ENCODE data around the gene LPCAT1. TPM values are rescaled to one million over a fixed set of nuclear protein-coding genes. Genes with fewer than 3 reads are reported as not detected.

LPCAT1 gene
- total RNA-seq, 1 donor from 2014 or later, result 41.9 TPM

DNA sequence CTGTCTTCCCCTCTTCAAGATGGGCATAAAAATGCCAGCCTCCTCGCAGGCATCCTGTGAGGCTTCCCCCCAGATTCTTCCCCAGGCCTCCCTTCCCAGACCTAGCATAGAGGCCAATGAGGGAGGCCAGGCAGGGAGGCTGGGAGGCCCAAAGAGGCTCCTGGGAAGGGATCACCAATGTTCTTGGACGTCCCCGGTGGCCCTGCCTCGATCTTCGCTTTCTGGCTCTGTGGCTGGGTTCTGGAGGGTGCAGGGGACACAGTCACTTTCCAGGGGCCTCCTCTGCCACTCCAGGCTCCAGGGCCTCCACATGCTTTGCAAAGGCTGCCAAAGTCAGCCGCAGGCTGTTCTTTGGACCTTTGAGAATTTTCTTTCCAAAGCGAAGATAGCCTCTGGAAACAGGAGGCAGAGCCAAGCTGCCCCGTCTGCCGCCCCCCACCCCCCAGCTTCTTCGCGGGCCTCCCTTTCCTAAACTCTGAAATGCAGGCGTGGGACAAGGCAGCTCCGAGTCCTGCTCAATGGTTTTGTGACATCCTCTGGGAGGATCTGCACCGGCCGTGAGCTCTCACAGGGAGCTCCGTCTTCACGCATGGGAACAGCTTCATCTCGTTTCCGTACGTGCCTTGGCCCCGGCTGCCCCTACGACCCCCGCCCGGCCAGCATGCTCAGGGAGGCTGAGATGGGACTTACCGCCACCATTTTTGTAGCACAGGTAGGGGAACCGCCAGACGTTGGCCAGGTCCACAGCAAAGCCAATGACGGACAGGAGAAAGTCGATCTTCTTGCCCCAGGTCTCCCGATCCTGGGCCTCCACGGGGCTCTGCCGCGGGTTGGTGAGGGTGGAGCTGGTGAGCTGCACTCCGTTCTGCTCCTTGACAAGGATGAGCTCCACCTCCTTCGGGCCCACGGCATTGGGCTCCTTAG lies 81.3 kb downstream of the LPCAT1 start:
- no peak for TF ChIP-seq EZH2 (IDR thresholded peaks at IDR 0.05; ENCODE audit: insufficient read depth, low read length)
- TF ChIP-seq, protein P1, sequence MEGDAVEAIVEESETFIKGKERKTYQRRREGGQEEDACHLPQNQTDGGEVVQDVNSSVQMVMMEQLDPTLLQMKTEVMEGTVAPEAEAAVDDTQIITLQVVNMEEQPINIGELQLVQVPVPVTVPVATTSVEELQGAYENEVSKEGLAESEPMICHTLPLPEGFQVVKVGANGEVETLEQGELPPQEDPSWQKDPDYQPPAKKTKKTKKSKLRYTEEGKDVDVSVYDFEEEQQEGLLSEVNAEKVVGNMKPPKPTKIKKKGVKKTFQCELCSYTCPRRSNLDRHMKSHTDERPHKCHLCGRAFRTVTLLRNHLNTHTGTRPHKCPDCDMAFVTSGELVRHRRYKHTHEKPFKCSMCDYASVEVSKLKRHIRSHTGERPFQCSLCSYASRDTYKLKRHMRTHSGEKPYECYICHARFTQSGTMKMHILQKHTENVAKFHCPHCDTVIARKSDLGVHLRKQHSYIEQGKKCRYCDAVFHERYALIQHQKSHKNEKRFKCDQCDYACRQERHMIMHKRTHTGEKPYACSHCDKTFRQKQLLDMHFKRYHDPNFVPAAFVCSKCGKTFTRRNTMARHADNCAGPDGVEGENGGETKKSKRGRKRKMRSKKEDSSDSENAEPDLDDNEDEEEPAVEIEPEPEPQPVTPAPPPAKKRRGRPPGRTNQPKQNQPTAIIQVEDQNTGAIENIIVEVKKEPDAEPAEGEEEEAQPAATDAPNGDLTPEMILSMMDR (IDR thresholded peaks at IDR 0.05; ENCODE audit: insufficient read depth, low read depth, low read length), result no peak
- Histone ChIP-seq H3K4me3 (ENCODE audit: insufficient read depth, low read depth, low read length) (no peak overlapping the region), H3K27me3 (ENCODE audit: insufficient read depth, low read length) (peaks cover 36% of the 10 kb centered on the region), H3K79me2 (ENCODE audit: insufficient read depth, low read length) (no peaks in the 10 kb centered on the region), H3K4me1 (ENCODE audit: insufficient read depth, low read length) (no peaks in the 10 kb centered on the region), H3K36me3 (ENCODE audit: insufficient read depth, low read length) (no peaks in the 10 kb centered on the region), H3K9me3 (ENCODE audit: insufficient read depth, low read depth, low read length) (no peaks in the 10 kb centered on the region), H3K4me2 (ENCODE audit: low read length) (no peak overlapping the region), H2AFZ (ENCODE audit: low read depth, low read length) (no peak overlapping the region), H4K20me1 (ENCODE audit: insufficient read depth, low read length) (no peaks in the 10 kb centered on the region), H3K27ac (ENCODE audit: low read depth, low read length) (no peak overlapping the region), H3K9ac (ENCODE audit: low read length) (no peak overlapping the region)
- Mint-ChIP-seq H3K4me3 (ENCODE audit: unreplicated experiment) (no peak overlapping the region), H3K27ac (ENCODE audit: unreplicated experiment) (no peak overlapping the region), H3K27me3 (ENCODE audit: low read depth, unreplicated experiment) (peaks cover 67% of the 10 kb centered on the region), H3K4me1 (ENCODE audit: low read depth, unreplicated experiment) (peaks cover 4% of the 10 kb centered on the region), H3K9me3 (ENCODE audit: unreplicated experiment) (peaks cover 16% of the 10 kb centered on the region), H3K36me3 (ENCODE audit: low read depth, unreplicated experiment) (peaks cover 2% of the 10 kb centered on the region)
- no peak for DNase-seq (ENCODE audit: low read depth)
- no peak for FAIRE-seq

DNA sequence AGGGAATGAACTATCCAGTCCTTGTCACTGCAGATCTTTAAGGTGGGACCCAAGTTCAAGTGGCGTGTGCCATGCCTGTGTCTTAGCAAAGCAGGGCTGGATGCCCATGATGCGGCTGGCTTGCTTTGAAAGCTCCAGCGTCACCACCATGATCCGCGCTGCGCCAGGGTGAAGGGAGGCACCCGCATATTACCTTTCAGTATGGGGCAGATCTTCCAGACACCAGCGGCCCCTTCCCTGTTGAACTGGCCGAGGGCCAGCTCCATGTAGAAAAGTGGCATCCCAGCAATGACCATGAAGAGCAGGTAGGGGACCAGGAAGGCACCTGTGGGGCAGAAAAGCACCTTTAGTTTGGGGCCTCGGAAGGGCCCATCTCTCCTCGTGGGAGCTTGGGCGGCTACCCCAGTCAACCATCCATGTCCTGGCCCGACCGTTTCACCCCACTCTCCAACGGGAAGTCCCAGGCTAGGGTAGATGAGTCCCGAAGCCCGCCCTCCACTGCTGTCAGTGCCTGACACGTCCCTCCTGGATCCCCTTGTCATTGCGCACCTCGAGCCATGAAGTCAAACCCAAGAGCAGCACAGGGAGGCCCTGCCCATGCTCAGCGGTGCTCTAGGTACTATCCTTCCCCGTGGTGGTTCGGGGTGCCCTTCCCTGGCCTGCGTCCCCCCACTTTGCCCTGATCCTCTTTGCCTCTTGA lies 82.4 kb downstream of the LPCAT1 start:
- no peaks in the 10 kb centered on the region for H3K4me1 ChIP-seq (ENCODE audit: insufficient read depth, low read length)
- no peak overlapping the region for H3K9ac ChIP-seq (ENCODE audit: low read length)
- H3K27me3 ChIP-seq (ENCODE audit: insufficient read depth, low read length), result peaks cover 28% of the 10 kb centered on the region
- Mint-ChIP-seq H3K27ac (ENCODE audit: unreplicated experiment) (no peak overlapping the region), H3K9me3 (ENCODE audit: unreplicated experiment) (peaks cover 13% of the 10 kb centered on the region), H3K36me3 (ENCODE audit: low read depth, unreplicated experiment) (peaks cover 2% of the 10 kb centered on the region), H3K27me3 (ENCODE audit: low read depth, unreplicated experiment) (peaks cover 59% of the 10 kb centered on the region), H3K4me3 (ENCODE audit: unreplicated experiment) (no peak overlapping the region), H3K4me1 (ENCODE audit: low read depth, unreplicated experiment) (peaks cover 7% of the 10 kb centered on the region)
- no peaks in the 10 kb centered on the region for H4K20me1 ChIP-seq (ENCODE audit: insufficient read depth, low read length)
- H3K36me3 ChIP-seq (ENCODE audit: insufficient read depth, low read length), result no peaks in the 10 kb centered on the region
- no peak overlapping the region for H3K4me2 ChIP-seq (ENCODE audit: low read length)
- no peak overlapping the region for H2AFZ ChIP-seq (ENCODE audit: low read depth, low read length)
- no peak overlapping the region for H3K4me3 ChIP-seq (ENCODE audit: insufficient read depth, low read depth, low read length)
- FAIRE-seq (no peak), DNase-seq (ENCODE audit: low read depth) (no peak)
- no peaks in the 10 kb centered on the region for H3K9me3 ChIP-seq (ENCODE audit: insufficient read depth, low read depth, low read length)
- no peaks in the 10 kb centered on the region for H3K79me2 ChIP-seq (ENCODE audit: insufficient read depth, low read length)
- H3K27ac ChIP-seq (ENCODE audit: low read depth, low read length), result no peak overlapping the region
- no peak for TF ChIP-seq EZH2 (IDR thresholded peaks at IDR 0.05; ENCODE audit: insufficient read depth, low read length)
- TF ChIP-seq, protein P1 (IDR thresholded peaks at IDR 0.05; ENCODE audit: insufficient read depth, low read depth, low read length), result no peak
